SK-N-SH (cell line): ENCODE measurements around the gene MEI1. TPM values are rescaled to one million over a fixed set of nuclear protein-coding genes. Genes with fewer than 3 reads are reported as not detected.

Source experiments
- CTCF ChIA-PET: fragments of 300-600, 350-600 bp; formaldehyde crosslinking; extraction: SDS; loops from one replicate; lab custom pipeline; 2021; lab: Yijun Ruan, JAX
- POLR2A ChIA-PET: fragments of 350-600 bp; sonication (Branson Sonifier 250); formaldehyde crosslinking; extraction: SDS; loops from one replicate; lab custom pipeline; 2020; ENCODE audit warnings: antibody characterized with exemption, inconsistent platforms; lab: Yijun Ruan, JAX
- DNase-seq: peaks from one replicate; pipeline ENCODE4 v3.0.0; 2012
- H2AFZ ChIP-seq: fragments of 200-600 bp; sonication (generic); 2 replicates; pipeline ENCODE4 v1.8.1; 2016; ENCODE audit warnings: antibody characterized with exemption, mild to moderate bottlenecking, low read depth
- H3F3A ChIP-seq: fragments of 200-600 bp; sonication (generic); replicated peaks from 2 replicates; pipeline ENCODE3; 2016; ENCODE audit warnings: antibody characterized with exemption, mild to moderate bottlenecking; ENCODE audit not compliant: insufficient read depth
- H3K27ac ChIP-seq, 2 experiments: fragments of 200-500 bp in 1 of 2; fragments of 200-600 bp in 1 of 2; sonication (Bioruptor generic) in 1 of 2; sonication (generic), shearing (Covaris generic) in 1 of 2; 2 replicates each; pipeline versions ENCODE4 v1.5.1 to v1.6.1; 2014 to 2016; ENCODE audit warnings: low read depth in 2 of 2, inconsistent platforms in 1 of 2, low read length in 1 of 2, mild to moderate bottlenecking in 1 of 2, mixed read lengths in 1 of 2
- H3K27me3 ChIP-seq: fragments of 200-600 bp; sonication (generic), shearing (Covaris generic); 2 replicates; pipeline ENCODE4 v1.6.1; 2016; ENCODE audit warnings: mixed run types; ENCODE audit not compliant: insufficient read depth
- H3K36me3 ChIP-seq, 2 experiments: fragments of 200-500 bp in 1 of 2; fragments of 200-600 bp in 1 of 2; sonication (Bioruptor generic) in 1 of 2; sonication (generic) in 1 of 2; replicated peaks in 1 of 2; 2 replicates each; pipeline versions ENCODE3 to v1.5.1; 2014 to 2016; ENCODE audit warnings: low read length in 1 of 2, mild to moderate bottlenecking in 1 of 2; ENCODE audit not compliant: insufficient read depth in 2 of 2, control insufficient read depth in 1 of 2
- H3K4me1 ChIP-seq, 2 experiments: fragments of 200-500 bp in 1 of 2; fragments of 200-600 bp in 1 of 2; sonication (Bioruptor generic) in 1 of 2; sonication (generic), shearing (Covaris generic) in 1 of 2; 2 replicates each; pipeline versions ENCODE4 v1.5.1 to v1.6.1; 2014 to 2016; ENCODE audit warnings: low read depth in 1 of 2, low read length in 1 of 2, mixed run types in 1 of 2; ENCODE audit not compliant: insufficient read depth in 2 of 2, control insufficient read depth in 1 of 2
- H3K4me2 ChIP-seq: fragments of 200-600 bp; sonication (generic), shearing (Covaris generic); 2 replicates; pipeline ENCODE4 v1.6.1; 2017; ENCODE audit warnings: mixed run types
- H3K4me3 ChIP-seq, 2 experiments: fragments of 200-500 bp in 1 of 2; fragments of 200-600 bp in 1 of 2; sonication (Bioruptor generic) in 1 of 2; sonication (generic), shearing (Covaris generic) in 1 of 2; 2 replicates each; pipeline versions ENCODE4 v1.5.1 to v1.8.1; 2014 to 2016; ENCODE audit warnings: low read depth in 2 of 2, inconsistent platforms in 1 of 2, low read length in 1 of 2, mild to moderate bottlenecking in 1 of 2, mixed read lengths in 1 of 2, moderate library complexity in 1 of 2
- H3K79me2 ChIP-seq: fragments of 200-600 bp; sonication (generic); 2 replicates; pipeline ENCODE4 v1.8.1; 2017; ENCODE audit warnings: mild to moderate bottlenecking; ENCODE audit not compliant: insufficient read depth
- H3K9ac ChIP-seq: fragments of 200-600 bp; sonication (generic); 2 replicates; pipeline ENCODE4 v1.6.1; 2017; ENCODE audit warnings: mixed run types
- H3K9me2 ChIP-seq: fragments of 200-600 bp; sonication (generic); 2 replicates; pipeline ENCODE4 v1.6.1; 2017; ENCODE audit warnings: mixed run types
- H3K9me3 ChIP-seq: fragments of 200-600 bp; sonication (generic); 2 replicates; pipeline ENCODE4 v1.6.1; 2017; ENCODE audit warnings: mixed run types, mild to moderate bottlenecking, moderate library complexity
- H4K20me1 ChIP-seq: fragments of 200-600 bp; sonication (generic); 2 replicates; pipeline ENCODE4 v1.6.1; 2017; ENCODE audit warnings: mild to moderate bottlenecking, mixed run types; ENCODE audit not compliant: insufficient read depth
- EP300 ChIP-seq, 2 experiments: IDR thresholded peaks; 2 replicates each; pipeline versions ENCODE4 v1.4.0 to v1.6.1; 2012; ENCODE audit warnings: borderline replicate concordance in 1 of 2, low read depth in 1 of 2, low read length in 1 of 2
- FOSL2 ChIP-seq: IDR thresholded peaks from 2 replicates; pipeline ENCODE4 v1.4.0; 2012; ENCODE audit warnings: low read depth, mild to moderate bottlenecking, moderate library complexity, borderline replicate concordance
- FOXM1 ChIP-seq: IDR thresholded peaks from 2 replicates; pipeline ENCODE4 v1.4.0; 2012; ENCODE audit warnings: low read depth, mild to moderate bottlenecking
- GATA2 ChIP-seq: sonication (generic); formaldehyde crosslinking; IDR thresholded peaks from 2 replicates; pipeline ENCODE4 v1.5.0; 2020; ENCODE audit warnings: mild to moderate bottlenecking, missing genetic modification reagents
- IRF3 ChIP-seq: fragments of 150-350 bp; IDR thresholded peaks from 2 replicates; pipeline ENCODE4 v1.6.1; 2016; ENCODE audit warnings: mild to moderate bottlenecking, low read depth, low read length
- JUND ChIP-seq: IDR thresholded peaks from 2 replicates; pipeline ENCODE4 v1.4.0; 2012
- MAX ChIP-seq: IDR thresholded peaks from 2 replicates; pipeline ENCODE4 v1.4.0; 2012; ENCODE audit warnings: low read depth
- NRF1 ChIP-seq: IDR thresholded peaks from 2 replicates; pipeline ENCODE4 v1.6.1; 2012; ENCODE audit warnings: low read depth, mild to moderate bottlenecking, low read length
- POLR2AphosphoS5 ChIP-seq: IDR thresholded peaks from 2 replicates; pipeline ENCODE4 v1.6.1; 2012; ENCODE audit warnings: low read depth, low read length
- RAD21 ChIP-seq: IDR thresholded peaks from 2 replicates; pipeline ENCODE4 v1.6.1; 2012; ENCODE audit warnings: mild to moderate bottlenecking, low read length
- REST ChIP-seq: IDR thresholded peaks from 2 replicates; pipeline ENCODE4 v1.6.1; 2012; ENCODE audit warnings: mild to moderate bottlenecking, low read depth, low read length, moderate library complexity
- RFX5 ChIP-seq: IDR thresholded peaks from 2 replicates; pipeline ENCODE4 v1.6.1; 2012; ENCODE audit warnings: mild to moderate bottlenecking, improper control_type of control experiment, low read length
- SIN3A ChIP-seq: IDR thresholded peaks from 2 replicates; pipeline ENCODE4 v1.6.1; 2012; ENCODE audit warnings: low read depth, mild to moderate bottlenecking, low read length, moderate library complexity, borderline replicate concordance
- TCF12 ChIP-seq: IDR thresholded peaks from 2 replicates; pipeline ENCODE4 v1.4.0; 2012
- TEAD4 ChIP-seq: IDR thresholded peaks from 2 replicates; pipeline ENCODE4 v1.4.0; 2012; ENCODE audit warnings: mild to moderate bottlenecking, borderline replicate concordance; ENCODE audit not compliant: insufficient read depth
- WGBS: methylation state at CpG from one replicate; pipeline ENCODE4 v1.1.6; 2017; ENCODE audit warnings: low lambda C conversion rate; 5-methylcytosine and 5-hydroxymethylcytosine counted together
- polyA plus RNA-seq, 3 experiments: library from polyadenylated mRNA; depleted of rRNA; stranded (reverse); fragments of >200 nt; gene quantifications; 2 replicates each; pipeline ENCODE4 v1.2.3, GENCODE V29; 2012

MEI1 gene
- polyA plus RNA-seq, 1 of the 3 experiments (the other 2 are of a cell fraction): not detected

DNA sequence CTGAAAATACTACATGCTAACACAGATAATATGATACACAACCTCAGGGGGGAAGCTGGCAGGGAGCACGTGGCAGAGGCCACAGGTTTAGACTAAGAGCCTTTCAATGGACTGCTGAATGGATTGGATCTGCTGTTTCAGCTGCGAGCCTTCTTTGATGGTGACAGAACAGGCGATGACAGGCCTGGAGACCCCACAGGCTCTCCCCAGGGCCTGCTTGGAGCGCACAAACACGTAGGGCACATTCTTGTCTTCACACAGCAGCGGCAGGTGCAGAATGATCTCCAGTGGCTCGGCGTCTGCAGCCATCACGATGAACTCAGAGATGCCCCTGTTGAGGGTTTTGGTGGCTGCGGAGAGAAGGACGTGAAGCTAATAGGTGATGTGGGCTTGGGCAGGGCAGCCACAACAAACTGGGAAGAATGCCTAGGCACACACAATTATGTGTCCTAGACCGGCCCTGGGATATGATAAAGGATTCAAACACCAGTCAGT, 24.4 kb upstream of the MEI1 start:
- no peak overlapping the region for H3K4me2 ChIP-seq
- H3F3A ChIP-seq: no peaks in the 10 kb centered on the region
- H3K9me3 ChIP-seq: no peaks in the 10 kb centered on the region
- no peak overlapping the region for H3K27ac ChIP-seq
- H2AFZ ChIP-seq: no peak overlapping the region
- H3K9me2 ChIP-seq: no peaks in the 10 kb centered on the region
- H3K9ac ChIP-seq: no peak overlapping the region
- H3K27me3 ChIP-seq: no peaks in the 10 kb centered on the region
- H3K79me2 ChIP-seq: peaks cover 20% of the 10 kb centered on the region
- no peaks in the 10 kb centered on the region for H4K20me1 ChIP-seq
- H3K4me1 ChIP-seq: no peaks in the 10 kb centered on the region
- POLR2A ChIA-PET: no interaction called here
- peaks cover 11 to 14% of the 10 kb centered on the region in 2 experiments for H3K36me3 ChIP-seq
- H3K4me3 ChIP-seq: no peak overlapping the region
- CTCF ChIA-PET: no interaction called here
- no peak for TF ChIP-seq REST
- no peak for TF ChIP-seq RAD21
- TF ChIP-seq EP300 (IDR thresholded peaks at IDR 0.05; ENCODE audit: borderline replicate concordance in 1 of 2, low read depth in 1 of 2, low read length in 1 of 2): no peak
- TF ChIP-seq POLR2AphosphoS5: no peak
- no peak for TF ChIP-seq RFX5
- no peak for TF ChIP-seq MAX
- TF ChIP-seq GATA2 (CRISPR knock-in tag): no peak
- no peak for TF ChIP-seq SIN3A
- TF ChIP-seq IRF3: no peak
- no peak for TF ChIP-seq TCF12
- no peak for TF ChIP-seq TEAD4
- TF ChIP-seq FOXM1: no peak
- no peak for TF ChIP-seq JUND
- no peak for TF ChIP-seq NRF1
- TF ChIP-seq FOSL2: no peak
- no peak for DNase-seq
- WGBS: 92% methylated on average over 10 of the region's 12 CpGs
